ENCODE measurements around the gene OR52R1. TPM values are rescaled to one million over a fixed set of nuclear protein-coding genes. Genes with fewer than 3 reads are reported as not detected.
"Not testable (repeated sequence)": the region's sequence is repeated elsewhere in the genome, so short reads cannot be mapped to it uniquely, and the experiment has no call there.

Gene OR52R1
- total RNA-seq, 2 experiments from 2014 or later, result not detected

DNA sequence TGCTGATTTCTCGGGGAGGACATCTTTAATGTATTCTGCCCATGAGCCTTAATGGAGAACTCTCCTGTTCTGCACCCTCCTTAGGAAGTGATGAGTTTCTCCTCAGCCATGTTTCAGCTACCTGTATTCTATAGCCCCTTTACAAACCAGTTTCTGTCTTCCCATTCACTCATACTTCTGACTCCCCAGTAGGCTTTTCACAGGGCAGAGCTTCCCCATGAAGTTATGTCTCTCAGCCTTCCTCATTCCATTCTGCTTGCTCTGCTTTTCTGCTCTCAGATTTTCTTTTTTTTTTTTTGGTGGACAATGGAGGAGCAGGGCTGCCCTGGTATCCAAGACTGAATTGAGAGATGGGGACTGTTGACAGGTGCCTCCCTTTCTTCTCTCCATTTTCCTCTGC is 4.3 kb upstream of the OR52R1 start:
- intact Hi-C loops (cut with micrococcal nuclease), result no loop called here
- H3K36me3 Mint-ChIP-seq (ENCODE audit: low read depth), result no peaks in the 10 kb centered on the region
- TF ChIP-seq, protein P1, sequence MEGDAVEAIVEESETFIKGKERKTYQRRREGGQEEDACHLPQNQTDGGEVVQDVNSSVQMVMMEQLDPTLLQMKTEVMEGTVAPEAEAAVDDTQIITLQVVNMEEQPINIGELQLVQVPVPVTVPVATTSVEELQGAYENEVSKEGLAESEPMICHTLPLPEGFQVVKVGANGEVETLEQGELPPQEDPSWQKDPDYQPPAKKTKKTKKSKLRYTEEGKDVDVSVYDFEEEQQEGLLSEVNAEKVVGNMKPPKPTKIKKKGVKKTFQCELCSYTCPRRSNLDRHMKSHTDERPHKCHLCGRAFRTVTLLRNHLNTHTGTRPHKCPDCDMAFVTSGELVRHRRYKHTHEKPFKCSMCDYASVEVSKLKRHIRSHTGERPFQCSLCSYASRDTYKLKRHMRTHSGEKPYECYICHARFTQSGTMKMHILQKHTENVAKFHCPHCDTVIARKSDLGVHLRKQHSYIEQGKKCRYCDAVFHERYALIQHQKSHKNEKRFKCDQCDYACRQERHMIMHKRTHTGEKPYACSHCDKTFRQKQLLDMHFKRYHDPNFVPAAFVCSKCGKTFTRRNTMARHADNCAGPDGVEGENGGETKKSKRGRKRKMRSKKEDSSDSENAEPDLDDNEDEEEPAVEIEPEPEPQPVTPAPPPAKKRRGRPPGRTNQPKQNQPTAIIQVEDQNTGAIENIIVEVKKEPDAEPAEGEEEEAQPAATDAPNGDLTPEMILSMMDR (IDR thresholded peaks at IDR 0.05), result no peak
- no peak for ATAC-seq
- no peaks in the 10 kb centered on the region for H3K4me1 Mint-ChIP-seq (ENCODE audit: low read depth)
- peaks cover under 1% of the 10 kb centered on the region for H3K27me3 Mint-ChIP-seq
- ChIA-PET CTCF (no interaction called here), POLR2A (no interaction called here)
- H3K4me3 Mint-ChIP-seq, result no peak overlapping the region
- no peak overlapping the region for H3K27ac Mint-ChIP-seq
- H3K9me3 Mint-ChIP-seq, result no peaks in the 10 kb centered on the region
- DNase-seq, result no peak

DNA sequence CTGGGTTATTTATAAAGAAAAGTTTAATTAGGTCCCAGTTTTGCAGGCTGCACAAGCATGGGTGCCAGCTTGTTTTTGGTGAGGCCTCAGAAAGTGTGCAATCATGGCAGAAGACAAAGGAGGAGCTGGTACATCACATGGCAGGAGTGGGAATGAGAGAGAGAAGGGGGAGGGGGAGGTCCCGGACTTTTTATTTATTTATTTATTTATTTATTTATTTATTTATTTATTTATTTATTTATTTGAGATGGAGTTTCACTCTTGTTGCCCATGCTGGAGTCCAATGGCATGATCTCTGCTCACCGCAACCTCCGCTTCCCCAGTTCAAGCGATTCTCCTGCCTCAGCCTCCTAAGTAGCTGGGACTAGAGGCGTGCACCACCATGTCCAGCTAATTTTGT is 2.9 kb downstream of the OR52R1 start:
- H3K36me3 Mint-ChIP-seq (ENCODE audit: low read depth); DNase-seq; POLR2A ChIA-PET; H3K9me3 Mint-ChIP-seq; H3K4me3 Mint-ChIP-seq; H3K27me3 Mint-ChIP-seq; H3K4me1 Mint-ChIP-seq (ENCODE audit: low read depth); ATAC-seq; H3K27ac Mint-ChIP-seq; intact Hi-C loops (cut with micrococcal nuclease); CTCF ChIA-PET: not testable (repeated sequence)

DNA sequence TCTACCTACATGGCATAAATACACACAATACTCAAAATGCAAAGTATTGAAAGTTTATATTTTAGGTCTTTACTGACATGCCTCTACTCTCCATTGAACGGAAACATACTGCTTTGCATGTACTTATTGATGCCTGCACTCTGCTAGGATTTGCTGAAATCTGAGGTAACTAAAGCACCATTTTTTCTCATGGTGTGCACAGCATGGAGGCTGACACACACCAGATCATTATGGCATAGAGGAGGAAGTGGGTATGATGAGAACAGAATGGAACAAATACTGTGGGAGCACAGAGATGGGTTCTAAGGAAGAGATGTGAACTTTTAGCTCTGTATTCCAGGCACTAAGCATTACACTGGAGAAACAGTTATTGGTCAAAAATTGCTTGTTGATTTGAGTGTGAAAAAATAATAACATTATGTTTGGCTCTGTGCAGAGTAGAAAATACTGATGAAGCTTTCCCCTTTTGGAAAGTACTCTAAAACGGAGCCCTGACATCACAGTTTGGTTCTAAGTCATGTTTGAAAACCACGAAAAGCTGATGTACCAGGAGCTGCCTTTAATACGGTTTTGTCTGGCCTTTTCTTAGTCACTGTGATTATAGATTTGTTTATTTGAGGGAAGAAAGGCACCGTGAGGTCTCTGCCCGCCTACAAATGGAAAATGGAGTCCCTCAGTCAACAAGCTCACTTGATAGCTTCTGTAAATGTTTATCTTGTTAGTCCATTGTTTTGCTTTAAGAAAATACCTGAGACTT is 5.6 kb downstream of the OR52R1 start:
- intact Hi-C loops (cut with micrococcal nuclease), result no loop called here
- H3K36me3 Mint-ChIP-seq (ENCODE audit: low read depth), result no peaks in the 10 kb centered on the region
- no peaks in the 10 kb centered on the region for H3K9me3 Mint-ChIP-seq
- TF ChIP-seq, protein P1 (IDR thresholded peaks at IDR 0.05), result no peak
- H3K4me1 Mint-ChIP-seq (ENCODE audit: low read depth), result no peaks in the 10 kb centered on the region
- DNase-seq, result no peak
- CTCF ChIA-PET, result no interaction called here
- POLR2A ChIA-PET, result no interaction called here
- no peak overlapping the region for H3K4me3 Mint-ChIP-seq
- H3K27ac Mint-ChIP-seq, result no peak overlapping the region
- no peak for ATAC-seq
- peaks cover 5% of the 10 kb centered on the region for H3K27me3 Mint-ChIP-seq

DNA sequence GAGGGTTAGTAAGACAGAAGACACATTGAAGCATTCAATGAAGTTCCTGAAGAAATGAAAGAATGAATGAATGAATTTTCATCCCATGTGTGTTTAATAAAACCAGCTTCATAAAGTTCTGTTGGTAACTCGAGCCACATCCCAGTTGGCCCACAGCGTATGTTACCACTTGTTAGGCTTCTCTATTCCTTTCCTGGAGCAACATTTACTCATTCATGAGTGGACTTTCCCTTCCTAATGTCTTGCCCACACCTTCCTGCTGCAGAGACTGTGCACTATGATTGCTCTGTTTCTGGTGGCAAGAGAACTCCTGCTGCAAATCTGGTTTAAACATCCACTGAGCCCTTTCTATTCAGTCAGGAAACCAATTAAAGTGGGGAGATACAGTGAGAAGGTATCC is 7.0 kb downstream of the OR52R1 start:
- TF ChIP-seq, protein P1 (IDR thresholded peaks at IDR 0.05), result no peak
- Mint-ChIP-seq H3K27me3 (peaks cover 6% of the 10 kb centered on the region), H3K27ac (no peak overlapping the region), H3K4me3 (no peak overlapping the region), H3K9me3 (no peaks in the 10 kb centered on the region), H3K36me3 (ENCODE audit: low read depth) (no peaks in the 10 kb centered on the region), H3K4me1 (ENCODE audit: low read depth) (no peaks in the 10 kb centered on the region)
- CTCF ChIA-PET, result no interaction called here
- intact Hi-C loops (cut with micrococcal nuclease), result no loop called here
- DNase-seq, result no peak
- POLR2A ChIA-PET, result no interaction called here
- ATAC-seq, result no peak

DNA sequence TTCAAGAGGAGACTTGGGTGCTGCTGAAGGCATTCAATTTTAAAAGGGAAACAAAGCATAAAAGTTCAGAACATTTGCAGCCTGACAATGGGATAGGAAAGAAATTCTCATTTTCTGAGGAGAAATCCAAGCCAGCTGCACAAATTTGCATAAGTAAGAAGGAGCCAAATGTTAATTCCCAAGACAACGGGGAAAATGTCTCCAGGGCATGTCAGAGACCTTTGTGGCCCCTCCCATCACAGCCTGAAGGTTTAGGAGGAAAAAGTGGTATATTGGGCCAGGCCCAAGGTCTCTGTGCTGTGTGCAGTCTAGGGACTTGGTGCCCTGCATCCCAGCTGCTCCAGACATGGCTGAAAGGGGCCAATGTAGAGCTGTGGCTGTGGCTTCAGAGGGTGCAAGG is 21.7 kb downstream of the OR52R1 start:
- Mint-ChIP-seq H3K9me3 (no peaks in the 10 kb centered on the region), H3K27me3 (peaks cover 2% of the 10 kb centered on the region), H3K4me3 (no peak overlapping the region), H3K27ac (no peak overlapping the region), H3K4me1 (ENCODE audit: low read depth) (no peaks in the 10 kb centered on the region), H3K36me3 (ENCODE audit: low read depth) (no peaks in the 10 kb centered on the region)
- ChIA-PET CTCF (no interaction called here), POLR2A (no interaction called here)
- ATAC-seq, result no peak
- intact Hi-C loops (cut with micrococcal nuclease), result no loop called here
- TF ChIP-seq, protein P1 (IDR thresholded peaks at IDR 0.05), result no peak
- DNase-seq, result no peak

Measured in activated CD8-positive, alpha-beta T cell treated with anti-CD3 and anti-CD28 coated beads for 36 hours (primary cell).